ENCODE results near the gene ACR.
A peak's percentile ranks its signal among the peaks of the same experiment; 100 is the strongest.

ACR gene

GRCh38 chr22:50703726-50704509 is 34.1 kb upstream of the ACR start:
- TF ChIP-seq YY1 (IDR thresholded peaks at IDR 0.05; ENCODE audit: insufficient read depth, insufficient read length), result no peak
- TF ChIP-seq SUZ12 (IDR thresholded peaks at IDR 0.05; ENCODE audit: extremely low read depth, insufficient read depth, insufficient read length), result no peak
- no peak for TF ChIP-seq ZNF274 (IDR thresholded peaks at IDR 0.05; ENCODE audit: low read depth, low read length)
- peaks cover 39% of the 10 kb centered on the region for H3K36me3 ChIP-seq (ENCODE audit: insufficient read depth, insufficient read length, low read length)
- DNase-seq (ENCODE audit: low read depth, low spot score), result no peak
- no peak overlapping the region for H3K9ac ChIP-seq (ENCODE audit: insufficient read length, low read depth)
- no peaks in the 10 kb centered on the region for H3K9me3 ChIP-seq (ENCODE audit: insufficient read depth, low read length)
- peaks cover 20% of the 10 kb centered on the region for H3K4me1 ChIP-seq (ENCODE audit: insufficient read depth, insufficient read length)
- H3K27me3 ChIP-seq (ENCODE audit: insufficient read depth, insufficient read length), result no peaks in the 10 kb centered on the region
- H3K4me3 ChIP-seq (ENCODE audit: insufficient read length, low read depth), result no peak overlapping the region

DNA sequence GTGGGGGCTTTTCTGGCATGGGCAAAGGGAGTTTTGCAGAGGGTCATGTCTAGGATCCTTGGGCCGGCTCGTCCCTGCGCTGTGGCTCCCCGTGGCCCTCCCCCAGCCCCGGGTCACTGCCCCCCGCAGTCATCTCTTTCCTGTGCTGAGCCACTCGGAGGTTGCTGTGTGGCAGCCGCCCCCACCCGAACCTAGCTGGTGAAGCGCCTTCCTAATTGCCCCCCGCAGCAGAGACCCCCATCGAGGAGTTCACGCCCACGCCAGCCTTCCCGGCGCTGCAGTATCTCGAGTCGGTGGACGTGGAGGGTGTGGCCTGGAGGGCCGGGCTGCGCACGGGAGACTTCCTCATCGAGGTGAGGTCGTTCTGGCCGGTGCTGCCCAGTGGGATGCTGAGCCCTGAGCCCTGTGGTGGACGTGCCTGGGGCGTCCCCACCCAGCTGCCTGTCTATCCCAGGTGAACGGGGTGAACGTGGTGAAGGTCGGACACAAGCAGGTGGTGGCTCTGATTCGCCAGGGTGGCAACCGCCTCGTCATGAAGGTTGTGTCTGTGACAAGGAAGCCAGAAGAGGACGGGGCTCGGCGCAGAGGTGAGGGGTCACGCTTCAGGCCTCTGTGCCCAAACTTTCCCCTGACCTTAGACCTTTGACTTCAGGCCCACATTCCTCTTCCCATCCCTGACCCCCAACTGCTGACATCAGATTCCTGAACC is 33.3 kb upstream of the ACR start:
- no peak overlapping the region for H3K4me3 ChIP-seq (ENCODE audit: insufficient read length, low read depth)
- no peak for DNase-seq (ENCODE audit: low read depth, low spot score)
- H3K9ac ChIP-seq (ENCODE audit: insufficient read length, low read depth), result no peak overlapping the region
- H3K9me3 ChIP-seq (ENCODE audit: insufficient read depth, low read length), result no peaks in the 10 kb centered on the region
- TF ChIP-seq SUZ12 (IDR thresholded peaks at IDR 0.05; ENCODE audit: extremely low read depth, insufficient read depth, insufficient read length), result no peak
- no peak for TF ChIP-seq ZNF274 (IDR thresholded peaks at IDR 0.05; ENCODE audit: low read depth, low read length)
- no peak for TF ChIP-seq YY1 (IDR thresholded peaks at IDR 0.05; ENCODE audit: insufficient read depth, insufficient read length)
- peaks cover 39% of the 10 kb centered on the region for H3K36me3 ChIP-seq (ENCODE audit: insufficient read depth, insufficient read length, low read length)
- no peaks in the 10 kb centered on the region for H3K27me3 ChIP-seq (ENCODE audit: insufficient read depth, insufficient read length)
- peaks cover 14% of the 10 kb centered on the region for H3K4me1 ChIP-seq (ENCODE audit: insufficient read depth, insufficient read length)

DNA sequence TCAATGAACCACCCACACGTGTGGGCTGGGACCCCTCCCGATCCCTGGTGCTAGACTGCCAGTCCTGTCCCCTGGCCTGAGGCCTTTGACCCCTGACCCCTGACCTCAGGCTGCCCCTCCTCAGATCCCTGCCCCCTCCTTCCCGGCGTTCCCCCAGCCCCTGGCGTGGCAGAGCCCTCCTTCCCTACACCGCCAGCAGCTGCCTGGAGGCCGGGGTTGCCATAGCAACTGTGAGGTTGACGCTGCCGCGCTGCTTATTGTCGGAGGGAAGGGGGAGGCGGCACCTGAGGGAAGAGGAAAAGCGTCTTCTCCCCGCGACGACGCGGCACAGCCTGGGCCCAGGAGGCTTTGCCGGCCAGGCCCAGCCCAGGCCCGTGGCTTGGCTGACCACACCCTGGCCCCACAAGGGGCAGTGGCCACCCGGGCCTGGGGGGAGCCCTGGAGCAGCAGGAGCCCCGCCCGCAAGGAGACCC is 32.7 kb upstream of the ACR start:
- no peak overlapping the region for H3K4me3 ChIP-seq (ENCODE audit: insufficient read length, low read depth)
- no peaks in the 10 kb centered on the region for H3K27me3 ChIP-seq (ENCODE audit: insufficient read depth, insufficient read length)
- H3K9ac ChIP-seq (ENCODE audit: insufficient read length, low read depth), result peak overlapping the region; percentile 21
- peak; percentile 51 for DNase-seq (ENCODE audit: low read depth, low spot score)
- peaks cover 11% of the 10 kb centered on the region for H3K4me1 ChIP-seq (ENCODE audit: insufficient read depth, insufficient read length)
- H3K9me3 ChIP-seq (ENCODE audit: insufficient read depth, low read length), result no peaks in the 10 kb centered on the region
- TF ChIP-seq ZNF274 (IDR thresholded peaks at IDR 0.05; ENCODE audit: low read depth, low read length) (no peak), YY1 (IDR thresholded peaks at IDR 0.05; ENCODE audit: insufficient read depth, insufficient read length) (no peak)
- H3K36me3 ChIP-seq (ENCODE audit: insufficient read depth, insufficient read length, low read length), result peaks cover 42% of the 10 kb centered on the region

- Histone ChIP-seq H3K4me3 (ENCODE audit: insufficient read length, low read depth) (no peak overlapping the region), H3K4me1 (ENCODE audit: insufficient read depth, insufficient read length) (peaks cover 6% of the 10 kb centered on the region), H3K36me3 (ENCODE audit: insufficient read depth, insufficient read length, low read length) (peaks cover 47% of the 10 kb centered on the region), H3K27me3 (ENCODE audit: insufficient read depth, insufficient read length) (no peaks in the 10 kb centered on the region), H3K9me3 (ENCODE audit: insufficient read depth, low read length) (no peaks in the 10 kb centered on the region), H3K9ac (ENCODE audit: insufficient read length, low read depth) (peak overlapping the region; percentile 21)
- TF ChIP-seq YY1 (IDR thresholded peaks at IDR 0.05; ENCODE audit: insufficient read depth, insufficient read length) (no peak), ZNF274 (IDR thresholded peaks at IDR 0.05; ENCODE audit: low read depth, low read length) (no peak), SUZ12 (IDR thresholded peaks at IDR 0.05; ENCODE audit: extremely low read depth, insufficient read depth, insufficient read length) (no peak)
- no peak for DNase-seq (ENCODE audit: low read depth, low spot score)
Measured at GRCh38 chr22:50705851-50706351, 32.1 kb upstream of the ACR start.

GRCh38 chr22:50706481-50707125 is 31.4 kb upstream of the ACR start:
- Histone ChIP-seq H3K4me3 (ENCODE audit: insufficient read length, low read depth) (no peak overlapping the region), H3K4me1 (ENCODE audit: insufficient read depth, insufficient read length) (peaks cover 6% of the 10 kb centered on the region), H3K27me3 (ENCODE audit: insufficient read depth, insufficient read length) (no peaks in the 10 kb centered on the region), H3K9ac (ENCODE audit: insufficient read length, low read depth) (no peak overlapping the region), H3K9me3 (ENCODE audit: insufficient read depth, low read length) (no peaks in the 10 kb centered on the region), H3K36me3 (ENCODE audit: insufficient read depth, insufficient read length, low read length) (peaks cover 47% of the 10 kb centered on the region)
- no peak for TF ChIP-seq YY1 (IDR thresholded peaks at IDR 0.05; ENCODE audit: insufficient read depth, insufficient read length)
- no peak for TF ChIP-seq SUZ12 (IDR thresholded peaks at IDR 0.05; ENCODE audit: extremely low read depth, insufficient read depth, insufficient read length)
- no peak for TF ChIP-seq ZNF274 (IDR thresholded peaks at IDR 0.05; ENCODE audit: low read depth, low read length)
- DNase-seq (ENCODE audit: low read depth, low spot score), result no peak

GRCh38 chr22:50708474-50708873 is 29.5 kb upstream of the ACR start:
- H3K36me3 ChIP-seq (ENCODE audit: insufficient read depth, insufficient read length, low read length), result peaks cover 35% of the 10 kb centered on the region
- H3K9me3 ChIP-seq (ENCODE audit: insufficient read depth, low read length), result no peaks in the 10 kb centered on the region
- no peak for DNase-seq (ENCODE audit: low read depth, low spot score)
- peaks cover 8% of the 10 kb centered on the region for H3K4me1 ChIP-seq (ENCODE audit: insufficient read depth, insufficient read length)
- no peaks in the 10 kb centered on the region for H3K27me3 ChIP-seq (ENCODE audit: insufficient read depth, insufficient read length)
- no peak for TF ChIP-seq YY1 (IDR thresholded peaks at IDR 0.05; ENCODE audit: insufficient read depth, insufficient read length)
- no peak for TF ChIP-seq SUZ12 (IDR thresholded peaks at IDR 0.05; ENCODE audit: extremely low read depth, insufficient read depth, insufficient read length)
- no peak for TF ChIP-seq ZNF274 (IDR thresholded peaks at IDR 0.05; ENCODE audit: low read depth, low read length)
- H3K9ac ChIP-seq (ENCODE audit: insufficient read length, low read depth), result no peak overlapping the region
- no peak overlapping the region for H3K4me3 ChIP-seq (ENCODE audit: insufficient read length, low read depth)

DNA sequence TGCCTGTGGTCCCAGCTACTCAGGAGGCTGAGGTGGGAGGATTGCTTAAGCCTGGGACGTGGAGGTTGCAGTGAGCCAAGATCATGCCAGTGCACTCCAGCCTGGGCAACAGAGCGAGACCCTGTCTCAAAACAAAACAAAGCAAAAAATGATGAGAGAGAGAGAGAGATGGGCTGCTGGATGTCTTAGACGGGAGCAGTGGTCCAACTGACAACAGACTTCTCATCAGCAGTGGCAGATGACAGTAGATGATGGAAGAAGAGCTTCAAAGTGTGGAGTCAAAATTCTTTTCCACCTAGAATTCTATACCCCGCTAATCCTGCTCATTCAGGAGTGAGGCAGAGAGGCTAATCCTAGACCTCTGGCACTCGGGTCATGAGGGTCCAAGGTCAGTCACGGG is 29.0 kb upstream of the ACR start:
- Histone ChIP-seq H3K9me3 (ENCODE audit: insufficient read depth, low read length) (no peaks in the 10 kb centered on the region), H3K4me3 (ENCODE audit: insufficient read length, low read depth) (no peak overlapping the region), H3K36me3 (ENCODE audit: insufficient read depth, insufficient read length, low read length) (peaks cover 32% of the 10 kb centered on the region), H3K27me3 (ENCODE audit: insufficient read depth, insufficient read length) (no peaks in the 10 kb centered on the region), H3K9ac (ENCODE audit: insufficient read length, low read depth) (no peak overlapping the region), H3K4me1 (ENCODE audit: insufficient read depth, insufficient read length) (peaks cover 8% of the 10 kb centered on the region)
- no peak for DNase-seq (ENCODE audit: low read depth, low spot score)
- TF ChIP-seq SUZ12 (IDR thresholded peaks at IDR 0.05; ENCODE audit: extremely low read depth, insufficient read depth, insufficient read length) (no peak), ZNF274 (IDR thresholded peaks at IDR 0.05; ENCODE audit: low read depth, low read length) (no peak), YY1 (IDR thresholded peaks at IDR 0.05; ENCODE audit: insufficient read depth, insufficient read length) (no peak)

Data from NT2/D1 (cell line).